Duodenal mucosa (tissue), 2 donors: ENCODE measurements around the gene DPP7.
A peak's percentile ranks its signal among the peaks of the same experiment; 100 is the strongest.

Experiments
- H3K27ac ChIP-seq: one replicate; pipeline ENCODE4 v1.7.0; 2013; ENCODE audit warnings: low read depth, low read length
- H3K27me3 ChIP-seq, 2 donors: one replicate each; pipeline ENCODE4 v1.7.0; 2013; ENCODE audit warnings: low read length in 2 of 2, control low read depth in 1 of 2; ENCODE audit not compliant: insufficient read depth in 2 of 2, control insufficient read depth in 1 of 2
- H3K36me3 ChIP-seq, 2 donors: one replicate each; pipeline ENCODE4 v1.7.0; 2013; ENCODE audit warnings: low read length in 2 of 2, control low read depth in 1 of 2; ENCODE audit not compliant: insufficient read depth in 2 of 2, control insufficient read depth in 1 of 2
- H3K4me1 ChIP-seq, 2 donors: one replicate each; pipeline ENCODE4 v1.7.0; 2013; ENCODE audit warnings: low read length in 2 of 2, control low read depth in 1 of 2; ENCODE audit not compliant: insufficient read depth in 2 of 2, control insufficient read depth in 1 of 2
- H3K4me3 ChIP-seq, 2 donors: one replicate each; pipeline ENCODE4 v1.7.0; 2013; ENCODE audit warnings: low read length in 2 of 2, low read depth in 1 of 2
- H3K9ac ChIP-seq, 2 donors: one replicate each; pipeline ENCODE4 v1.7.0; 2013; ENCODE audit warnings: low read length in 2 of 2, low read depth in 1 of 2
- H3K9me3 ChIP-seq, 2 donors: one replicate each; pipeline ENCODE4 v1.7.0; 2013; ENCODE audit warnings: low read length in 2 of 2, control low read depth in 1 of 2; ENCODE audit not compliant: control insufficient read depth in 1 of 2

The DPP7 gene

GRCh38 chr9:137103206-137103999, 11.1 kb downstream of the DPP7 start:
- Histone ChIP-seq H3K4me1 (no peaks in the 10 kb centered on the region), H3K36me3 (peaks cover 38 to 91% of the 10 kb centered on the region in 2 donors), H3K27me3 (no peaks in the 10 kb centered on the region), H3K9ac (no peak overlapping the region), H3K9me3 (peaks cover 4 to 12% of the 10 kb centered on the region in 2 donors), H3K4me3 (no peak overlapping the region), H3K27ac (no peak overlapping the region)

GRCh38 chr9:137099231-137099630, 15.3 kb downstream of the DPP7 start:
- H3K27me3 ChIP-seq, result no peaks in the 10 kb centered on the region
- no peak overlapping the region for H3K27ac ChIP-seq
- peaks cover 0 to 10% of the 10 kb centered on the region in 2 donors for H3K4me1 ChIP-seq
- H3K9me3 ChIP-seq, result peaks cover 4 to 12% of the 10 kb centered on the region in 2 donors
- no peak overlapping the region for H3K9ac ChIP-seq
- H3K4me3 ChIP-seq, result no peak overlapping the region
- peaks cover 49 to 77% of the 10 kb centered on the region in 2 donors for H3K36me3 ChIP-seq

GRCh38 chr9:137097761-137098462, 16.6 kb downstream of the DPP7 start:
- peaks cover 0 to 10% of the 10 kb centered on the region in 2 donors for H3K4me1 ChIP-seq
- no peaks in the 10 kb centered on the region for H3K27me3 ChIP-seq
- H3K27ac ChIP-seq, result no peak overlapping the region
- H3K36me3 ChIP-seq, result peaks cover 39 to 69% of the 10 kb centered on the region in 2 donors
- no peak overlapping the region for H3K9ac ChIP-seq
- H3K9me3 ChIP-seq, result peaks cover 0 to 11% of the 10 kb centered on the region in 2 donors
- no peak overlapping the region for H3K4me3 ChIP-seq

- Histone ChIP-seq H3K9ac (no peak overlapping the region), H3K9me3 (peaks cover 0 to 2% of the 10 kb centered on the region in 2 donors), H3K4me3 (no peak overlapping the region), H3K27me3 (no peaks in the 10 kb centered on the region), H3K4me1 (peaks cover 0 to 10% of the 10 kb centered on the region in 2 donors), H3K36me3 (peaks cover 30 to 65% of the 10 kb centered on the region in 2 donors), H3K27ac (no peak overlapping the region)
Observed at GRCh38 chr9:137096785-137097546, 17.6 kb downstream of the DPP7 start.

- H3K27ac ChIP-seq, result peak overlapping the region; percentile 21
- no peaks in the 10 kb centered on the region for H3K27me3 ChIP-seq
Observed at GRCh38 chr9:137095664-137096517, 18.6 kb downstream of the DPP7 start.

GRCh38 chr9:137089232-137089947, 25.1 kb downstream of the DPP7 start:
- Histone ChIP-seq H3K9me3 (no peaks in the 10 kb centered on the region), H3K27ac (no peak overlapping the region), H3K27me3 (no peaks in the 10 kb centered on the region), H3K36me3 (peaks cover 4 to 26% of the 10 kb centered on the region in 2 donors), H3K9ac (no peak overlapping the region), H3K4me3 (no peak overlapping the region), H3K4me1 (peaks cover 14 to 21% of the 10 kb centered on the region in 2 donors)

More at GRCh38 chr9:137095664-137096517, 18.6 kb downstream of the DPP7 start:
- H3K4me1 ChIP-seq, result peaks cover 0 to 10% of the 10 kb centered on the region in 2 donors
- H3K36me3 ChIP-seq, result peaks cover 21 to 57% of the 10 kb centered on the region in 2 donors
- peak overlapping the region; percentile 34 to 61 for H3K4me3 ChIP-seq
- H3K9ac ChIP-seq, result peak overlapping the region; percentile 9 to 25
- no peaks in the 10 kb centered on the region for H3K9me3 ChIP-seq

GRCh38 chr9:137088121-137088520, 26.4 kb downstream of the DPP7 start:
- H3K4me1 ChIP-seq, result peaks cover 16 to 25% of the 10 kb centered on the region in 2 donors
- H3K4me3 ChIP-seq, result peak overlapping the region in 1 of 2 donors; percentile 72
- H3K36me3 ChIP-seq, result peaks cover 4 to 24% of the 10 kb centered on the region in 2 donors
- H3K9me3 ChIP-seq, result no peaks in the 10 kb centered on the region
- H3K9ac ChIP-seq, result peak overlapping the region in 1 of 2 donors; percentile 84
- no peak overlapping the region for H3K27ac ChIP-seq
- H3K27me3 ChIP-seq, result no peaks in the 10 kb centered on the region

GRCh38 chr9:137087409-137087925, 27.1 kb downstream of the DPP7 start:
- H3K4me1 ChIP-seq, result peaks cover 18 to 25% of the 10 kb centered on the region in 2 donors
- peak overlapping the region; percentile 83 to 84 for H3K9ac ChIP-seq
- peak overlapping the region; percentile 89 for H3K27ac ChIP-seq
- peak overlapping the region; percentile 72 to 79 for H3K4me3 ChIP-seq
- no peaks in the 10 kb centered on the region for H3K9me3 ChIP-seq
- no peaks in the 10 kb centered on the region for H3K27me3 ChIP-seq
- peaks cover 4 to 24% of the 10 kb centered on the region in 2 donors for H3K36me3 ChIP-seq
